GM18520 (cell line): Measurements from ENCODE around the gene ANKRD13B.

Source experiments
- ATAC-seq: cut with Tn5 transposase; IDR thresholded peaks from one replicate; pipeline ENCODE4 v1.9.1; 2021; ENCODE audit not compliant: unreplicated experiment

The ANKRD13B gene

DNA sequence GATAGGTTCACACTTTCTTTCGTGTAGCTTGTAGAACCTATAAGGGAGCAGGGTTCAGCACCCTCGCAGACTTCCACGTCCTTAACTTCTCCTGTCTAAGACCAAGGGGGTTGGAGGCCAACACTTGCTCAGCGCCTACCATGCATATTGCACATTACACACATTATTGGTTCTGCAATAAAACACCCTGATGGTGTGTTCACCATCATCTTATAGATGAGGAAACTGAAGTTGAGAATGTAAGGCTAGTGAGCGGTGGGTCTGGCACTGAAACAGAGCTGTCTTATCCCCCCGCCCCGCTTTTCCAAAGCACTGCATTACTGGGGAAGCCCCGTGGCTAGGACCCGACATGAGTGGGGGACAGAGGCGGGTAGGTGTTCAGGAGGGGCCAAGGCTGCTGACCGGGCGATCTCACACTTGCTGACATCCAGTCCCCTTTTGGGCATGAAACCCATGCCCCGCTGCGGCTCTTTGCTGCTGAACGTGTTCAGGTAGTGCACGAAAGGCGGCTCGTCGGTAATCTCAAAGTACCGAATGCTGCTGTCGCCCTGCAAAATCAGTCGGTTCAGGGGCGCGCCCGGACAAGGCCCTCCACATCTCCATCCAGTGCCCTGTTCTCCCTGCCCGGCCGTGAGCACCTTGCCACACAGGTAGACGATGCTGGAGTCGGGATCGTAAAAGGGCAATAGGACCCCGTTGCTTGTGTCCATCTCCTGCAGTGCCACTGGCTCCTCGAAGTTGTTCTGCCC lies 23.5 kb downstream of the ANKRD13B start:
- no peak for ATAC-seq

DNA sequence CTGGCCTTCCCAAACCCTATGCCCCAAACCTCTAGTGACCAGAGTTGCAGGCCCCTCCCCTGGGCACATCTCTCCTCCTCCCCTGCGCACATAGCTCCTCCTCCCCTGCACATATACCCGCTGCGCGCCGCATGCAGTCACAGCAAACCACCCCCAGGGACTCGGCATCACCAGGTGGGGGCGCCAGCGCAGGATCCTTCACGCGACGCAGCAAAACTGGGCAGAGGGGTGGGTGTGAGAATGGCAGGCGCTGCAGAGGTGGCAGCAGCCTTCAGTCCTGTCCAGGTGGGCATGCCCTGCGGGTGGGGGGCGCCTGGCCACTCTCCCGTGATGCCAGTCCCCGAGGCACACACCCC lies 24.2 kb downstream of the ANKRD13B start:
- peak; percentile 36 for ATAC-seq

DNA sequence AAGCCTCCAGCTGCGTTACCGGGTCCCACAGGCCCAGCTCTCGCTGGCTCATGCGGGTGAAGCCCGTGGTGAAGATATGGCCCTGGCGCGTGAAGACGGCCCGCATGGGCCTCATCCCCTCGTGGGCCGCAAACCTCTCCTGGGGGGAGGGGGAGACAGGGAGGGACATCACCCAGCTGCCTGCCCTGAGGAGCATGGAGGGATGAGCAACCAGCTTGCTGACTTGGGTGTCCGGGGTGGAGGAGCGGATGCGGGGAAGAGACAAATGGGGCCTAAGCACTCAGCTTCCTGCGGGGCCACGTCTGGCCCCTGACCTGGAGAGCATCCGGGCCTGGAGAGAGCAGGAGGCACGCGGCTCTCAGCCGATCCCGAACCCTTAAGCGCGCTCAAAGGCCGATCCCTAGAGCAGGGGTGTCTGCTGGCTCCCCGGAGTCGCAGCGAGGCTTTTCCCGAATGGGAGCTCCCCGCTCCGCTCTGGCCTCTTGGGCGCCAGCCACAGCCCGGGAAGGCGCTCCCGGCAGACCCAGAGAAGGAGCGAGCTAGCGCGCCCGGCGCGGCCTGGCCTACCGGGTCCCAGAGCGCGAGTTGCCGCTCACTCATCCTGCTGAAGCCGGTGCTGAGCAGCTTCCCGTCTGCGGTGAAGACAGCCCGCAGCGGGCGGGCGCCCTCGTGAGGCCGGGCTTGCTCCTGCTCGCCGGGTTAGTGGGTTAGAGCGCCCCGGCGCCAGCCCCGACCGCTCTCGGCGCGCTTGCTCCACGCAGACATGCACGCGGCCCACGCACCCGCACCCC lies 24.7 kb downstream of the ANKRD13B start:
- no peak for ATAC-seq

DNA sequence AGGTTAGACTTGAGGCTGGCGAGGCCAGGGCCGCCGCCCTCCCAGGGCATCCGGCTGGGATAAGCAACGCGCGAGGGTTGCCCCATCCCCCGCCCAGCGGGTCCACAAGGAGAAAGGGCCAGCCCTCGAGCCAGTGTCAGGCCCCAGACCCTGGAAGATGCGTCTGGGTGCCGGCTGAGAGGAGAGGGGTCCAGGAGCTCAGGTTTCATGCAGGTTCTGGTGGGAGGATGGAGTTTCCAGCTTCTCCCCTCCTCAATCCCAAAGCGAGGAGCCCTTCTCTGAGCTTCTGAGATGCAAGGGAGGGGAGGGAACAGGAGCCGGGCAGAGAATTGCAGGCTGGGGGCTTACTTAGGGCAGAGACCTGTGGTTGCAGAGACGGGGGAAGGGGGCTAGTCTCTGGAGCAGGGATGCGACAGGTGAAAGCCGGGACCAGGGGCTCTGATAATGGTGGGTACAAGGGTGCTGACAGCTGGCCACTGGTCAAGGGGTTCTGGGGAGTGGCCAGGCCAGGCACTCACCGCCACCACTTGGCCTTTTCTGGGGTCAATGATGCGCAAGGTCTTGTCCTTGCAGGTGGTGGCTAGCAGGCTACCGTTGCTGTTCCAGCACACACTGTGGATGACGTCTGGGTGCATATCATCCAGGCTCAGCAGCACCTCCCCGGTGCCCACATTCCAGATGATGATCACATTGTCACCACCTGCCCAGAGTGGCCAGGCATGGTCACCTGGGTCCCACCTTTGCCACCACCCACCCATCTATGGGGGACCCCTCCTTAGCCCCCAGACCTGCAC lies 25.5 kb downstream of the ANKRD13B start:
- no peak for ATAC-seq

DNA sequence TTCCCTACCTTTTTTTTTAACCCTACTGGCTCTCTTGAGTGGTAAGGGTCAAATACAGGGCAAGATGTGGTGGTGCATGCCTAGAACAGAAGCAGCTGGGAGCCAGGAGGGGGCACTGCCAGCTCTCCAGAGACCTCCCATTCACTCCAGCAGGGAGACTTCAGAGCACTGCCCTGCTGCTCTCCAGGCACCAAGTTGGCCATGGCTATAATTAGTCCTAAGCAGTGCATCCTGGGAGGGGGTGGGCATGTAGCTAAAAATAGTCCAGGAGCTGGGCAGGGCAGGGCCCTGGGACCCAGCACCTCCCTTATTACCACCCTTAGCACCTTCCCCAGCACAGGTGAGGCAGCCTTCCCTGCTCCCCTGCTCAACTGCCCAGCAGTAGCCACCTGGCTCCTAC lies 26.3 kb downstream of the ANKRD13B start:
- no peak for ATAC-seq

DNA sequence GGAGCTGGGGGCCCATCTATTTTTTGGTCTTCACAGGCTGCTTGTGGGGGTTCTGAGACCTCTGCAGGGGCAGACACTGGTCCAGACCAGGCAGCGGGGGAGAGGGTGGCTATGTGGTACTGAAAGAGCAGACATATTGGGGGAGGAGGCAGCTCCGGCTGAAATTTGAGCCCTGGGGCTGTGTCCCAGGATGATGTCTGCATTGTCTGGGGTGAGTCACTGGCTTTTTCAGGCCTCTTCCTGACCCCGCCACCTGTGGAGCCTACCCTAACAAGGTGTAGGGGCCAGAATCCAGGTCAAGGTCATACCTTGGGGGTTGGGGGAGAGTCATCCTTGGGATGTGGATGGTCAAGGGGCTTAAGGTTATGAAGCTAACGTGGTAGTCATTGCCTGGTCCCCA lies 27.3 kb downstream of the ANKRD13B start:
- ATAC-seq, result no peak

DNA sequence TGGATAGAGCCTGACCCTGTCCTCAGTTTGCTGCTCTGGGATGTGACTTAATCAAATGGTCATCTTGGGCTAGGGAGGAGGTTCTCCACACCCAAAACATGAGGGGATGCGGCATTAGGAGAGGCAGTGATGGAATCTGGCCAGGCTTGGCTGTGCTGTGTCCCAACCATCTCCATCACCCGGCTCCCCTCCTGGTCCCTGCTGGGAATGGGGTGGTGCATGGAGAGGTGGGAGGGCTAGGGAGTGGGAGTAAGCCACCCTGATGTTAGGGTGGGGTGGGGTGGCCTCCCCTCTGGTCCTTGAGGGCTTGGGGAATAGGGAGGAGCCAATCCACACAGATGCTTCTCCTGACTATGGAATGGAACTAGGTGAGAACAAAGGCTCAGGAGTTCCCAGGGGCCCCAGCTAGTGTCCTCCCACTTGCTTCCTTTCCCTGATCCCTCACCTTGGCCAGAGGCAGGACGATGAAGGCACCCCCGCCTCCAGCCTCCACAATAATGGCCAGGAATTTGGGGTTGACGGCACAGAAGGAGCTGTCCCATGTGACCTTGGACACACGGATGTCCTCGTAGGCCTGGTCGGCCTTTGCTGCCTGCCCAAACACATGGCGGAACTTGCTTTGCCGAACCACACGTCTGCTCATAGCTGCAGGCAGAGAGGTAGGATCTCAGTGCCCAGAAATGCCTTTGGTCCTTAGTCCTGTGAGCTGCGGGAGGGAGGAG lies 28.0 kb downstream of the ANKRD13B start:
- ATAC-seq, result no peak

DNA sequence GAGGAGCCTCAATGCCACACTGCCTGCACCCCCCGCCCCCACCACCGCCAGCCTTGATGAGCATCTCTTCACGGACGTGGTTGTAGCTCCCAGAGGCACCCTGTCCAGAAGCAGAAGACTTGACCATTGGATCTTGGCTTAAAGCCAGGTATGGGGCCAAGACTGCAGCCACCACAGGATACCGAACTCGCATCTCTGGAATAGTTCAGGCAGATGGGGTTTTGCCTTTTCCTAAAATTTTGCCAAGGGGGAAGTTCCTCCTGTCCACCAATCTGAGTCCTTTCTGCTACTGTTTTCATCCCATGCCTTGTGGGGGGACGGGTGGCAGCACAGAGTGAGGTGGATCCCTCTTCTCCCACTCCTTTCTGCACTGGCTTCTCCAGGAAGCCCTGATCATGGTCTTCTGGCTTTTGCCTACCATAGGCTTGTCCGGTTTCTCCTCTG lies 28.8 kb downstream of the ANKRD13B start:
- ATAC-seq, result no peak

DNA sequence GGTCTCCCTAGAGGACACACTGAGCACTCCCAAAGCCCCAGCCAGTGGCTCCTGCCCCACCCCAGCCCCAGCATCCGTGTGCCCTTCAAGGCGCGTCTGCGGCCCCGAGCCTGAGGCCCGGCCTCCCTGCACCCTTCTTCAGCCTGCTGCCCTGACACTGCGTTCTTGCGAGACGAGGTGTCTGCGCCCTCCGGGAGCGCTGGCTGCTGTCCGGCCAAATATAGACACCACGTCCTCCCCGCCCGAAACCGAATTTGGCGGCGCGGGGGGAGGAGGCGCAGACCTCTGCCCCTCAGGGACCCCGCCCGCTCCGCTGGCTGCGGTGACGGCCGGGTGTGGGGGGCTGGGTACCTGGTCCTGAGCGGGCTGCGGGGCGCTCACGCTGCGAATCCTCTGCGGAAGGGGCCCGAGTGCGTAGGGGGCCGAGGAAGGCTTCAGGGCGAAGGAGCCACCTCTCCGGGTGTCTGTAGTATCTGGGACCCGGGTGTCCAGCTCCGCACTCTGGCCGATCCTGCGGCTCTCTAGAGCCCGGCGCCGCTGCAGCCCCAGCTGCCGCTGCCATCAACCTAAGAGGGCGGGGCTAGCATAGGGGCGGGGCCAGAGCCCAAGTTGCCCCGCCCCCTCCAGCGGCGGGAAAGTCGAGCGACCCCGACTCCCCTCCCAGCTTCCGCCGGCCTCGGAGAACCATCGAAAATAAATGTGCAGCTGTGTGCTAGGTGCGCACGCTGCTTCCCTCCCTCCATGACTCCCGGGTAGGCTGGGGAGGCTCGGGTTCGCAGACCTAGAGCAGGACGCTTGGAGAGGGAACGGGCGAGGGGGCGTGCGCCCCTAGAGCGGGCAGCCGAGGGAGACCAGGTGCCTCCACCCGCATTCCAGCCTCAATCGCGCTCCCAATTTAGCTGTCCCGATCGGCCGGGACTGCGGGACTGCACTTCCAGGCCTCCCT lies 29.7 kb downstream of the ANKRD13B start, which contains the start of gene CORO6:
CORO6 (minus strand) TSS at position 576 of the 946 bp plus-strand sequence. CDS start 1,491 bp downstream, outside the sequence.
- ATAC-seq, result no peak

DNA sequence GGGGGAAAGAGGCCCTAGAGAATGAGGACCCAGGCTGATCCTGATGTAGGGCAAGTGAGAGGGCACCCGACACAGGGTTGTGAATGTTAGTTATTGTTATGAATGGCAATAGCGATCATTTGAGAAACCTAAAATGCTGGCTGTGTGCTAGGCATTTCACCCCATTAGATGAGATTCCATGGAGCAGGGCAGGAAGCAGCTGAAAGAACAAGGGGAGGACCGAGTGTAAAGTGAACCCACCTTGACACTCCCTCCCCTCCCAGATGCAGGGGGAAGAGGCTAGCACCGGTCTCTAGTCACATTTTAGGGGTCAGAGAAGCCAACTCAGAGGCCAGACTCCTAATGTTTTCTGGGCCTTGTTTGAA lies 30.3 kb downstream of the ANKRD13B start:
- no peak for ATAC-seq

DNA sequence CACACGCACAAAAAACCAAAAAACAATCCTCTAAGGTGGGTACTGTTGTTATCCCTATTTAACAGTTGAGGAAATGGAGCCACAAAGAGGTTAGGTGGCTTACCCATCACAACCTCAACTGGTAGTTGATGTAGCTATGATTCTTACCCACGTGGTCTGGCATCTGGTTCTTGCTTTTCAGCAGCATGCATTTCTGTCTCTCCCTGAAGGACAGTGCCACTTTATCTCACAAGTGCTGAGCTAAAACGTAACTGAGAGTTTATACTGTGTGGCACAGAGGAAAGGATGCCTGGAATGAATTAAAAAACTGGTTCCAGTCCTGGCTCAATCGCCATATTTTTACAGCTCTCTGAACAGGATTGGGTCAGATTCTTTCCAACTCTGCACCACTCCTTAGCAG lies 31.7 kb downstream of the ANKRD13B start:
- no peak for ATAC-seq

DNA sequence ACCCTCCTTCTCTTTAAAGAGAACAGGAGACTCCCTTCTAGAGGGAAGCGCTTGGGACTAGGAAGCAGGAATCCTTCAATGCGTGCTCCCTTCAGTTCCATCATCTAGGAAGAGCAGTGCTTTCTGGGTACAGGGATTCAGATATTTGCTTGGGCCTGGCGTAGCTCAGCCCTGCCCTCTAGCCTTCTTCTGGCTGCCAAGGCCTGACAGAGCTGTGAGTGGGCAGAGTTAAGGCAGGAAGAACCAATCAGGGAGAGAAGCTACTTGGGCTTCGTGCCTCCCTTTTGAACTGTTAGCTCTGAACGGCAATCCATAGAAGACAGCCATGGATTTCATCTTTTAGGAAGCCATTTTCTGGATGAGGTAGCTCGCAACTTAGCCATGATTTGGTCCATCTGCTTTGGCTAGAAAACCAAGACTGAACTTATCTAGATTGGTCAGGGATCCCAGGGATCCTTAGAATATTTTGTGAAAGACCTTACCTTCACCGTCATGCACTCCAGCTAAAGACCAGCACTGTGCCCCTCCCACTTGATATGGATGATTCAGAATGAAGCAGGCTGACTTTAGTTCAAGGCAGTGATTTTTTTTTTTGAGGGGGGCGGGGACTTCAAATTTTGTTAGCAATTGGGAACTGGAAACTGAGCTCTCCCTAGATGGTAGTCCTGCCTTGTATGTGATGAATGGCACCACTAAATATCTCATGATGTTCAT lies 32.3 kb downstream of the ANKRD13B start:
- no peak for ATAC-seq

DNA sequence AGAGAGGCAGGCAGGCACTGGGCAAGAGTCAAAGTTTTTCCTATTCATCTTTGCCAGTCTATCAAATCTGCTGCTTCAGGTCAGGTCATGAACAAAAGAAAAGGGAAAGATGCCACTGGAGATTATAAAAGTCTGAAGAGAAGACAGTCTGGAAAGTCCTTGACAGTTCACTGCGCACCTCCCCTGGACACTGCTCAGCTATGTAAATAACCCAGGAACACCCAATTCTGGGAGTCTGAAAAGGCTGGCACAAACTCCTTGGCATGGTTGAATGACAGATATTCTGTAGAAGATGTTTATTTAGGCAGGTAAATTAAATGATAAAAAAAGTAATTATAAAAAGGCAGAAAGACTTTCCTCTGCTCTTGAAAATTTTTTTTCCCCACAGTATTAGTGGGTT lies 35.0 kb downstream of the ANKRD13B start:
- ATAC-seq, result no peak

DNA sequence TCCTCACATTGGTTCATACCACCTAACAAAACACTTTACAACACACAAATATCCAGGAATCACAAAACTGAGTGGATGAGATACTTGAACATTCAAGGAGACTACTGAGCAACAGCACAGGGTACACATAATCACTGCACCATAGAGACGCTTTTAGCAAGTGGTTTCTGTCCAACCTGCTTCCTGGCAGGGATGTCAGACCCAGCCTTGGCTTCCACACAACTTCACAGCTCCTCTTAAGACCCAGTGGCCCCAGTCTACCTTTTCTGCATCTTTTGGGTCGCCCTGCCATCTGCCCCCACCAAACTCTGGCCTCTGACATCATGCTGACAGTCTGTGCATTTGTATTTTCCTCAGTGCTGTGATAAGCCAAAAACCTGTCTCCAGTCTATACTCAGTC lies 35.7 kb downstream of the ANKRD13B start:
- ATAC-seq, result no peak

DNA sequence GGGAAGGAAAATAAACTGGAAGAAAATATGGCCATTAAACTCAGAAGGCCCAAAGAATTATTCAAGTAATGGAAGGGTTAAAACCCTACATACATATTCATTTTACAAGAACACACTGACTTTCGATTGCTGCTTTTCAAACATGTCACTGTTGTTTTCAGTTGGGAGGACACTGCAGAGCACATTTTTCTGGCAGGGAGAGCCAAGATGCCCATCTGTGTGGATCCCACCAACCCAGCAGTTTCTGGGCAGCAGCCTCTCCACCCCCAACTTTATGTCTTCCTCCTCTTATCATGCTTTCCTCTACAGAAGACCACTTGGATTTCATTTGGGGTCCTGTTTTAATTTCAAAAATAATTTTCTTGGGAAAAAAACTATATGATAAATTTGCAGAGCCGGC lies 36.9 kb downstream of the ANKRD13B start:
- ATAC-seq, result no peak

DNA sequence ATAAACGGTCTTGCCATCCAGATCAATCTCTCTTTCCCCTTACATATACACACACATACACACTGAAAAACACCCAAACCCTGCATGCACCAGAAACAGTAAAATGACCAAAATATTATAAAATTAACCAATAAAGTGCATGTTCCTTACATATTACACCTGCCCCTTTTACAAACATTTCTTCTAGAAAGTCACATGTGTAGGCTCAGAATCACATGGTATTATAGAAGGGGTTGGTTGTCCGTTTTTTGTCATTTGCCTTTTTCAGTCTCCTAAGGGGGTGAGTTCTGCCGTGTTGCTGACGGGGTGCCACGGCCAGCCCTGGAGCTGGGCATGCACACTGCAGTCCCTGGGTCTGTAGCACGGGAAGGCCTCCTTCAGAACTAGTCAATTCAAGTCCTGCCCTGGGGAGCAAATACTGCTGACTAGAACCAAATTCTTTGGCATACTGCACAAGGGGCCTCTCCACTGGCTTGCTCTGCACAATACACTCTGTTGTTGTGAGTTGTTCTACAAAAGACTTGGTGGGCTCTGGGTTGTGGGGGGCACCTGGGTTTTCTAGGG lies 37.8 kb downstream of the ANKRD13B start:
- no peak for ATAC-seq

DNA sequence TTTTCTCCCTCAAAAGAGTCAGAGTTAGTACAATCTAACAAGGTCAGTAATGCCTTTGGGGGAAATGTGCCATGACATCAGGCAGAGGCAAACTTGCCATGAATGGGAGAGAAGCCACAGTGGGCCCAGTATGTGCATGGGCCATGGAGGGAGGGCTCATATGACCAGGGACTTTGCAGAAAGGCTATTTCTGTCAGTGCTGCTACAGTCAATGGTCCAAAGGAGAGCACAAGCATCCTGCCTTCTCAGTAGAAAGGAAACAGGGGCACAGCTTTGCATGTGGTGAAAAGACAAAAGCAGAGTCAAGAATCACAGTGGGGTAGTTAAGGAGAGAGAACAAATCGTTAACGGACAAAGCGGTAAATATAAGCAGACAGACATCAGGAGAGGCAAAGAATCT lies 41.0 kb downstream of the ANKRD13B start:
- no peak for ATAC-seq

DNA sequence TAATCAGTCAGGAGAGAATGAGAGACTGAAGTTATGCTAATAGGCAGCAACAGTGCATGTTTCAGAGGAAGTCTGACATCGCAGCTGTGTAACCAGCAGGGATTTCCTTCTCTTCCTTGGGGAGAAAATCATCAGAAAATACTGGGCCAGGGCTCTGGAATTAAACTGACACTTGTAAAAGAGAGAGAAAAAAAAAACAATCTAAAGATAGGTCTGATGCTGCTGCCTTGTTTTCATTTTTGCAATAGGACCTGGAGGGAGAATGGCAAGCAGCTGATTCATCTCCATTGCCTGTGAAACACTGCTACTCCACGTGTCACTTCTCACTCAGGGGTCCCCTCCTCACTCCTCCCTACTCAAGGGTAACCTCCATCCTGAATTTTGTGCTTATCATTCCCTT lies 47.5 kb downstream of the ANKRD13B start:
- no peak for ATAC-seq
